ENCODE results near the gene RPS19.

RPS19 gene

GRCh38 chr19:41879670-41880328, 19.7 kb downstream of the RPS19 start:
- DNase-seq: no peak

GRCh38 chr19:41880329-41880708, 20.3 kb downstream of the RPS19 start:
- no peak for DNase-seq

GRCh38 chr19:41882568-41883462, 22.8 kb downstream of the RPS19 start, which contains the start of gene ARHGEF1:
TSS of gene ARHGEF1 (plus strand) at chr19:41883184. CDS start at chr19:41888083, 4,899 bp downstream.
- DNase-seq: no peak

GRCh38 chr19:41883463-41883820, 23.4 kb downstream of the RPS19 start:
- no peak for DNase-seq

GRCh38 chr19:41883821-41884733, 24.0 kb downstream of the RPS19 start:
- DNase-seq: peak; percentile 98

GRCh38 chr19:41886761-41887710, 27.0 kb downstream of the RPS19 start:
- DNase-seq: no peak

- DNase-seq: no peak
Measured at GRCh38 chr19:41887711-41888382, 27.8 kb downstream of the RPS19 start.

GRCh38 chr19:41888926-41889325, 28.9 kb downstream of the RPS19 start:
- DNase-seq: no peak

GRCh38 chr19:41889896-41890295, 29.8 kb downstream of the RPS19 start:
- DNase-seq: no peak

- DNase-seq: no peak
Measured at GRCh38 chr19:41890936-41891335, 30.9 kb downstream of the RPS19 start.

- DNase-seq: no peak
Measured at GRCh38 chr19:41892173-41892902, 32.3 kb downstream of the RPS19 start.

- no peak for DNase-seq
Measured at GRCh38 chr19:41893899-41894298, 33.8 kb downstream of the RPS19 start.

GRCh38 chr19:41894350-41894749, 34.3 kb downstream of the RPS19 start:
- DNase-seq: no peak

- DNase-seq: no peak
Measured at GRCh38 chr19:41895745-41896580, 35.9 kb downstream of the RPS19 start.

- no peak for DNase-seq
Measured at GRCh38 chr19:41896581-41896942, 36.5 kb downstream of the RPS19 start.

GRCh38 chr19:41897181-41897580, 37.1 kb downstream of the RPS19 start:
- DNase-seq: no peak

GRCh38 chr19:41897820-41898219, 37.8 kb downstream of the RPS19 start:
- no peak for DNase-seq

- no peak for DNase-seq
Measured at GRCh38 chr19:41898235-41898634, 38.2 kb downstream of the RPS19 start.

- DNase-seq: no peak
Measured at GRCh38 chr19:41901707-41902360, 41.8 kb downstream of the RPS19 start.

Data from NCI-H446 treated with DMSO at 0.1 percent for 48 hours (cell line).